Measurements from ENCODE around the gene SETD6. TPM values are rescaled to one million over a fixed set of nuclear protein-coding genes. Genes with fewer than 3 reads are reported as not detected.

SETD6 gene
- total RNA-seq, 4 donors from 2014 or later, result 22.1 to 44.8 (median 23.3) TPM

GRCh38 chr16:58503166-58503862 lies 12.0 kb upstream of the SETD6 start:
- H3K4me1 ChIP-seq, result peaks cover 9 to 17% (median 10%) of the 10 kb centered on the region in 4 donors
- in situ Hi-C loops (cut with MboI; ENCODE audit: low pct_ligation_motif_present in 1 of 4, low pct_unique_long_range_greater_than_20kb in 1 of 4, low sequenced_read_pairs in 3 of 4) (no loop called here), intact Hi-C loops (cut with DNase I; ENCODE audit: low total_unique reads) (no loop called here)
- no peak overlapping the region for H3K27ac ChIP-seq
- no peaks in the 10 kb centered on the region for H3K9me3 ChIP-seq
- peaks cover 71% of the 10 kb centered on the region for H3K27me3 ChIP-seq
- DNase-seq, result no peak
- H3K36me3 ChIP-seq, result no peaks in the 10 kb centered on the region
- H3K4me3 ChIP-seq, result no peak overlapping the region
- WGBS, 2 donors (ENCODE audit: low coverage in 1 of 2), result 80 to 84% methylated on average over 3 to 9 of the region's 14 CpGs
- TF ChIP-seq, protein P1, sequence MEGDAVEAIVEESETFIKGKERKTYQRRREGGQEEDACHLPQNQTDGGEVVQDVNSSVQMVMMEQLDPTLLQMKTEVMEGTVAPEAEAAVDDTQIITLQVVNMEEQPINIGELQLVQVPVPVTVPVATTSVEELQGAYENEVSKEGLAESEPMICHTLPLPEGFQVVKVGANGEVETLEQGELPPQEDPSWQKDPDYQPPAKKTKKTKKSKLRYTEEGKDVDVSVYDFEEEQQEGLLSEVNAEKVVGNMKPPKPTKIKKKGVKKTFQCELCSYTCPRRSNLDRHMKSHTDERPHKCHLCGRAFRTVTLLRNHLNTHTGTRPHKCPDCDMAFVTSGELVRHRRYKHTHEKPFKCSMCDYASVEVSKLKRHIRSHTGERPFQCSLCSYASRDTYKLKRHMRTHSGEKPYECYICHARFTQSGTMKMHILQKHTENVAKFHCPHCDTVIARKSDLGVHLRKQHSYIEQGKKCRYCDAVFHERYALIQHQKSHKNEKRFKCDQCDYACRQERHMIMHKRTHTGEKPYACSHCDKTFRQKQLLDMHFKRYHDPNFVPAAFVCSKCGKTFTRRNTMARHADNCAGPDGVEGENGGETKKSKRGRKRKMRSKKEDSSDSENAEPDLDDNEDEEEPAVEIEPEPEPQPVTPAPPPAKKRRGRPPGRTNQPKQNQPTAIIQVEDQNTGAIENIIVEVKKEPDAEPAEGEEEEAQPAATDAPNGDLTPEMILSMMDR (IDR thresholded peaks at IDR 0.05), result no peak
- TF ChIP-seq POLR2A (IDR thresholded peaks at IDR 0.05) (no peak), POLR2AphosphoS5 (IDR thresholded peaks at IDR 0.05) (no peak), EP300 (IDR thresholded peaks at IDR 0.05; ENCODE audit: low read depth) (no peak)

GRCh38 chr16:58503863-58504688 lies 11.2 kb upstream of the SETD6 start:
- Histone ChIP-seq H3K27ac (no peak overlapping the region), H3K27me3 (peaks cover 71% of the 10 kb centered on the region), H3K4me3 (no peak overlapping the region), H3K9me3 (no peaks in the 10 kb centered on the region), H3K36me3 (no peaks in the 10 kb centered on the region), H3K4me1 (peaks cover 9 to 17% (median 10%) of the 10 kb centered on the region in 4 donors)
- no peak for TF ChIP-seq POLR2A (IDR thresholded peaks at IDR 0.05)
- TF ChIP-seq, protein P1 (IDR thresholded peaks at IDR 0.05), result no peak
- TF ChIP-seq EP300 (IDR thresholded peaks at IDR 0.05; ENCODE audit: low read depth), result no peak
- no peak for TF ChIP-seq POLR2AphosphoS5 (IDR thresholded peaks at IDR 0.05)
- no peak for DNase-seq
- intact Hi-C loops (cut with DNase I; ENCODE audit: low total_unique reads), result no loop called here
- WGBS, 2 donors (ENCODE audit: low coverage in 1 of 2), result 84% methylated on average over 19 of the region's 21 CpGs; no CpG with 5 or more reads in 1 of the 2 donors
- in situ Hi-C loops (cut with MboI; ENCODE audit: low pct_ligation_motif_present in 1 of 4, low pct_unique_long_range_greater_than_20kb in 1 of 4, low sequenced_read_pairs in 3 of 4), result no loop called here

DNA sequence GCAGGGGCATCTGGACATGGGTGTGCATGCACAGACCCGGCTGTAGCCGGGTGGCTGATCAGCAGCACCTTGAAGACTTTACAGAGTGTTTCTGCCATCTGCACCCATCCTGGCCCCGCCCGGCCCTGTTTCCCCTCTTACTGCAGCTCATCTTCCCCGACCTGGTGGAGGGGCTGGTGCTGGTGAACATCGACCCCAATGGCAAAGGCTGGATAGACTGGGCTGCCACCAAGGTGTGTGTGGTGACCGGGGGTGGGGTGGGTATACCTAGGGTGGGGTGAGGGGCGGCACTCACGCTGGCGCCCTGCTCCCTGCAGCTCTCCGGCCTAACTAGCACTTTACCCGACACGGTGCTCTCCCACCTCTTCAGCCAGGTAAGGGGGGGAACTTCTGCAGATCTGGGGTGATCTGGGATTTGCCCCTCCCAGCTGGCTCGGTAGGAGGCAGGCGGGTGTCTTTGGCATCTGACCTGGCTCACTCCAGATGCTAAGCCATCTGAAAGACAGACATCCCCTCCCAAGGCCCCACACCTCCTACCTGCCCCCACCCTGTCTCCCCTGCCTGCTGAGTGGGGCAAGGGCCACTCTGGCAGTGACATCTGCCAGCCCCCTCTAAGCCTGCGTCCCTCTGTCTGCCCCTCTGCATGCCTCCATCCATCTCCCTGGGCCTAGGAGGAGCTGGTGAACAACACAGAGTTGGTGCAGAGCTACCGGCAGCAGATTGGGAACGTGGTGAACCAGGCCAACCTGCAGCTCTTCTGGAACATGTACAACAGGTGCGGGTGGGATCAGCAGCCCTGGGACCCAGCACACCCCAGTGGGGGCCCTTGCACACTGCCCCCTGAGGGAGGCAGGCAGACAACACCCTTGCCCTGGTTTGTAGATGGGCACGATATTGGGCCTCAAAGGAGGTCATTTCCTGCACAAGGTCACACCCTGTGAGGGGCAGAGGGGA lies 8.8 kb upstream of the SETD6 start:
- TF ChIP-seq EP300 (IDR thresholded peaks at IDR 0.05; ENCODE audit: low read depth) (no peak), POLR2AphosphoS5 (IDR thresholded peaks at IDR 0.05) (no peak), POLR2A (IDR thresholded peaks at IDR 0.05) (no peak)
- TF ChIP-seq, protein P1 (IDR thresholded peaks at IDR 0.05), result no peak
- H3K9me3 ChIP-seq, result no peaks in the 10 kb centered on the region
- intact Hi-C loops (cut with DNase I; ENCODE audit: low total_unique reads) (no loop called here), in situ Hi-C loops (cut with MboI; ENCODE audit: low pct_ligation_motif_present in 1 of 4, low pct_unique_long_range_greater_than_20kb in 1 of 4, low sequenced_read_pairs in 3 of 4) (no loop called here)
- H3K36me3 ChIP-seq, result no peaks in the 10 kb centered on the region
- 57% methylated on average over 18 of the region's 20 CpGs; no CpG with 5 or more reads in 1 of the 2 donors for WGBS, 2 donors (ENCODE audit: low coverage in 1 of 2)
- no peak overlapping the region for H3K4me3 ChIP-seq
- peaks cover 48% of the 10 kb centered on the region for H3K27me3 ChIP-seq
- H3K4me1 ChIP-seq, result peaks cover 2 to 4% (median 3%) of the 10 kb centered on the region in 4 donors
- no peak overlapping the region for H3K27ac ChIP-seq
- no peak for DNase-seq

All from transverse colon (tissue), 4 donors.